NB4 (cell line): ENCODE data around the gene ITPK1.

Source experiments
- CTCF ChIP-seq: IDR thresholded peaks from one replicate; pipeline ENCODE4 v1.5.1; 2012; ENCODE audit warnings: low read depth, low read length
- POLR2A ChIP-seq: IDR thresholded peaks from 2 replicates; pipeline ENCODE4 v1.6.1; 2011; ENCODE audit warnings: mild to moderate bottlenecking; ENCODE audit not compliant: insufficient read length; ENCODE audit errors: extremely low read depth

- TF ChIP-seq CTCF (no peak), POLR2A (no peak)
Measured at GRCh38 chr14:92980866-92981265, 134.9 kb downstream of the ITPK1 start.
